Esophagus muscularis mucosa (tissue), 3 donors: ENCODE measurements around the gene WWOX.

Experiments
- POLR2A ChIP-seq: fragments of 450-650 bp; IDR thresholded peaks from one replicate; pipeline ENCODE4 v1.6.1; 2017; ENCODE audit warnings: antibody characterized with exemption, moderate library complexity, mild to moderate bottlenecking, low read depth
- TF ChIP-seq, protein P1 (sequence below), 3 experiments: fragments of 200-600 bp in 2 of 3; fragments of 450-650 bp in 1 of 3; sonication (generic) in 2 of 3; IDR thresholded peaks; one replicate each; pipeline ENCODE4 v1.5.1; 2017 to 2019; ENCODE audit warnings: antibody characterized with exemption in 3 of 3, mild to moderate bottlenecking in 2 of 3, moderate library complexity in 1 of 3

- TF ChIP-seq, protein P1, sequence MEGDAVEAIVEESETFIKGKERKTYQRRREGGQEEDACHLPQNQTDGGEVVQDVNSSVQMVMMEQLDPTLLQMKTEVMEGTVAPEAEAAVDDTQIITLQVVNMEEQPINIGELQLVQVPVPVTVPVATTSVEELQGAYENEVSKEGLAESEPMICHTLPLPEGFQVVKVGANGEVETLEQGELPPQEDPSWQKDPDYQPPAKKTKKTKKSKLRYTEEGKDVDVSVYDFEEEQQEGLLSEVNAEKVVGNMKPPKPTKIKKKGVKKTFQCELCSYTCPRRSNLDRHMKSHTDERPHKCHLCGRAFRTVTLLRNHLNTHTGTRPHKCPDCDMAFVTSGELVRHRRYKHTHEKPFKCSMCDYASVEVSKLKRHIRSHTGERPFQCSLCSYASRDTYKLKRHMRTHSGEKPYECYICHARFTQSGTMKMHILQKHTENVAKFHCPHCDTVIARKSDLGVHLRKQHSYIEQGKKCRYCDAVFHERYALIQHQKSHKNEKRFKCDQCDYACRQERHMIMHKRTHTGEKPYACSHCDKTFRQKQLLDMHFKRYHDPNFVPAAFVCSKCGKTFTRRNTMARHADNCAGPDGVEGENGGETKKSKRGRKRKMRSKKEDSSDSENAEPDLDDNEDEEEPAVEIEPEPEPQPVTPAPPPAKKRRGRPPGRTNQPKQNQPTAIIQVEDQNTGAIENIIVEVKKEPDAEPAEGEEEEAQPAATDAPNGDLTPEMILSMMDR (IDR thresholded peaks at IDR 0.05): no peak
- TF ChIP-seq POLR2A: no peak
Observed at GRCh38 chr16:78571898-78572358, 472.5 kb downstream of the WWOX start.
